OCI-LY7 (cell line): ENCODE data around the gene ZNF341. TPM values are rescaled to one million over a fixed set of nuclear protein-coding genes. Genes with fewer than 3 reads are reported as not detected.

Source experiments
- BruUV-seq: library from RNA; stranded (reverse); fragments of 400-500 nt; replicated peaks from 2 replicates; lab custom pipeline; 2021; lab: Mats Ljungman, UMichigan
- CTCF ChIA-PET: fragments of 300-600 bp; sonication (Branson Sonifier 250); formaldehyde crosslinking; loops from one replicate; lab custom pipeline; 2022; ENCODE audit warnings: antibody characterized with exemption; ENCODE audit not compliant: unreplicated experiment; lab: Charles Lee
- POLR2A ChIA-PET: fragments of 300-600 bp; sonication (Branson Sonifier 250); formaldehyde crosslinking; loops from one replicate; lab custom pipeline; 2022; ENCODE audit warnings: antibody characterized with exemption; lab: Charles Lee
- DNase-seq: peaks from one replicate; pipeline ENCODE4 v3.0.0-alpha.2; 2015; ENCODE audit warnings: low spot score
- H2AFZ ChIP-seq: fragments of 200-600 bp; sonication (generic), shearing (Covaris generic); 2 replicates; pipeline ENCODE4 v1.6.1; 2014; ENCODE audit warnings: mild to moderate bottlenecking, antibody characterized with exemption, low read length, moderate library complexity
- H3K27ac ChIP-seq: fragments of 200-600 bp; sonication (generic); 2 replicates; pipeline ENCODE4 v1.5.1; 2014; ENCODE audit warnings: mixed run types, low read depth, mild to moderate bottlenecking, moderate library complexity, low read length, inconsistent platforms; ENCODE audit not compliant: poor library complexity, severe bottlenecking
- H3K36me3 ChIP-seq: fragments of 200-600 bp; sonication (generic); 2 replicates; pipeline ENCODE4 v1.6.1; 2014; ENCODE audit warnings: mild to moderate bottlenecking, antibody characterized with exemption, low read length, moderate library complexity, mixed read lengths; ENCODE audit not compliant: insufficient read depth
- H3K4me1 ChIP-seq: fragments of 200-600 bp; sonication (generic); 2 replicates; pipeline ENCODE4 v1.5.1; 2014; ENCODE audit warnings: mild to moderate bottlenecking, low read length; ENCODE audit not compliant: insufficient read depth, poor library complexity, severe bottlenecking
- H3K4me2 ChIP-seq: fragments of 200-600 bp; sonication (generic); 2 replicates; pipeline ENCODE4 v1.6.1; 2014; ENCODE audit warnings: mild to moderate bottlenecking, low read length
- H3K4me3 ChIP-seq: fragments of 200-600 bp; sonication (generic); 2 replicates; pipeline ENCODE4 v1.5.1; 2014; ENCODE audit warnings: mild to moderate bottlenecking, low read depth, low read length; ENCODE audit not compliant: poor library complexity, severe bottlenecking
- H3K79me2 ChIP-seq: fragments of 200-600 bp; sonication (generic); 2 replicates; pipeline ENCODE4 v1.6.1; 2016; ENCODE audit warnings: low read depth, mild to moderate bottlenecking, low read length, moderate library complexity, mixed read lengths; ENCODE audit not compliant: insufficient read depth
- H3K9me2 ChIP-seq: fragments of 200-600 bp; sonication (generic); 2 replicates; pipeline ENCODE4 v1.6.1; 2016; ENCODE audit warnings: mild to moderate bottlenecking, low read length, mixed read lengths; ENCODE audit not compliant: insufficient read depth
- H3K9me3 ChIP-seq: fragments of 200-600 bp; sonication (generic); 2 replicates; pipeline ENCODE4 v1.6.1; 2014; ENCODE audit warnings: mild to moderate bottlenecking, mixed run types, low read length, mixed read lengths
- H4K20me1 ChIP-seq: fragments of 200-600 bp; sonication (generic); 2 replicates; pipeline ENCODE4 v1.6.1; 2014; ENCODE audit warnings: mild to moderate bottlenecking, antibody characterized with exemption, low read length, moderate library complexity, mixed read lengths; ENCODE audit not compliant: insufficient read depth
- CTCF ChIP-seq: fragments of 200-600 bp; sonication (generic); conservative IDR thresholded peaks from 2 replicates; pipeline ENCODE4 v1.5.1; 2014; ENCODE audit warnings: mild to moderate bottlenecking, antibody characterized with exemption, low read length, moderate library complexity, mixed read lengths
- EZH2phosphoT487 ChIP-seq: fragments of 200-600 bp; sonication (generic); IDR thresholded peaks from 2 replicates; pipeline ENCODE4 v1.6.1; 2018; ENCODE audit warnings: low read depth, borderline replicate concordance, mild to moderate bottlenecking, mixed run types, antibody characterized with exemption, low read length, moderate library complexity, mixed read lengths
- intact Hi-C: fragments of 100-400 bp; cut with micrococcal nuclease; formaldehyde crosslinking; loops from one replicate; pipeline ENCODE4 v1.10.0; 2022; ENCODE audit not compliant: unreplicated experiment
- total RNA-seq, 2 experiments: library from RNA; depleted of rRNA in 1 of 2; stranded (reverse); fragments of >200 nt in 1 of 2; shearing (Covaris generic) in 1 of 2; gene quantifications; 2 replicates each; pipeline ENCODE4 v1.2.3, GENCODE V29; 2014 to 2022

ZNF341 gene
- total RNA-seq, 2 experiments from 2014 or later, result 3.2 to 7.7 TPM

- Histone ChIP-seq H2AFZ (no peak overlapping the region), H3K9me2 (no peaks in the 10 kb centered on the region), H4K20me1 (0 out of 2 replicates have a peak, but pooled peaks cover 9% of the 10 kb centered on the region), H3K27ac (no peak overlapping the region), H3K4me1 (peaks cover 48% of the 10 kb centered on the region), H3K36me3 (peaks cover 15% of the 10 kb centered on the region), H3K4me2 (no peak overlapping the region), H3K4me3 (no peak overlapping the region), H3K79me2 (peaks cover 93% of the 10 kb centered on the region), H3K9me3 (no peaks in the 10 kb centered on the region)
- BruUV-seq, result no TSS peak
- CTCF ChIA-PET, result no interaction called here
- DNase-seq, result no peak
- POLR2A ChIA-PET, result interaction anchor here (1.2 kb wide), 1 partner anchor 8 kb away, joined by 3 read pairs; no protein-coding TSS in a partner anchor
- TF ChIP-seq CTCF, result no peak
- TF ChIP-seq EZH2phosphoT487, result no peak
- intact Hi-C loops, result no loop called here
These were observed 93.1 kb downstream of the ZNF341 start for GRCh38 chr20:33824852-33825251.

- Histone ChIP-seq H3K79me2 (peaks cover 88% of the 10 kb centered on the region), H3K4me3 (no peak overlapping the region), H4K20me1 (0 out of 2 replicates have a peak, but pooled peaks cover 4% of the 10 kb centered on the region), H2AFZ (no peak overlapping the region), H3K9me2 (no peaks in the 10 kb centered on the region), H3K4me1 (peaks cover 43% of the 10 kb centered on the region), H3K27ac (no peak overlapping the region), H3K36me3 (peaks cover 15% of the 10 kb centered on the region), H3K9me3 (no peaks in the 10 kb centered on the region), H3K4me2 (no peak overlapping the region)
- no peak for DNase-seq
- BruUV-seq, result no TSS peak
- CTCF ChIA-PET, result no interaction called here
- TF ChIP-seq CTCF, result no peak
- TF ChIP-seq EZH2phosphoT487, result no peak
- intact Hi-C loops, result no loop called here
- POLR2A ChIA-PET, result interaction anchor here (0.6 to 1.4 kb wide), 3 partner anchors 9 to 311 kb away, joined by 3 to 4 read pairs (median 3); no protein-coding TSS in a partner anchor
These were observed 93.8 kb downstream of the ZNF341 start for GRCh38 chr20:33825340-33826269.
